ENCODE measurements around the gene SYCE1L. TPM values are rescaled to one million over a fixed set of nuclear protein-coding genes. Genes with fewer than 3 reads are reported as not detected.
"Not testable (repeated sequence)": the region's sequence is repeated elsewhere in the genome, so short reads cannot be mapped to it uniquely, and the experiment has no call there.

The SYCE1L gene
- total RNA-seq, result 1 to 10 TPM in 1 of 4 donors, under 1 TPM in 1, not detected in 2; 0.85 to 2.3 TPM

DNA sequence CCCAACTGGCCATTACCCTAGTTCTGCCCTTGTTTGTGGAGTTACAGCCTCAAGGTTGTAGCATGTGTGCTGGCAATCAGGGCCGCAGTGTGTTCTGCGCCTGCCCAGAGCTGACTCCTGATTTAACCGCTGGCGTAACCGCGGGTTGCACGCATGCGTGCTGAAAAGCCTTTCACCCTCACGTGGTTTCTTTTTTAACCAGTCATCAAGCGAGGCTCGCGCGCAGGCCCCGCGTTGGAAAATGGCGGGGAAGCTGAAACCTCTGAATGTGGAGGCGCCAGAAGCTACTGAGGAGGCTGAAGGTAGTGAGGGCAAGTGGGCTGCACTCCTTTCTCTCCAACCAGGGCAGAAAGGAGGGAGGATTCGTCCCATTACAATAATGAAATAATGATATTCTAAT, at the start of gene SYCE1L:
SYCE1L (plus strand) TSS at position 198 of the 400 bp plus-strand sequence; CDS start at position 242, 44 bp downstream.
- no peak within 1 kb of the TSS for H3K27ac ChIP-seq
- peaks cover 61% of the 10 kb centered on the region for H3K36me3 ChIP-seq
- no peaks in the 10 kb centered on the region for H3K27me3 ChIP-seq
- no peak for TF ChIP-seq POLR2AphosphoS5 (IDR thresholded peaks at IDR 0.05)
- no peak for TF ChIP-seq CTCF (IDR thresholded peaks at IDR 0.05)
- TF ChIP-seq POLR2A (IDR thresholded peaks at IDR 0.05), result no peak
- no peak for TF ChIP-seq EP300 (IDR thresholded peaks at IDR 0.05)
- DNase-seq (ENCODE audit: low spot score in 2 of 2), result no peak
- H3K9me3 ChIP-seq, result no peaks in the 10 kb centered on the region
- 95% methylated on average over 18 of the region's 18 CpGs for WGBS
- H3K4me3 ChIP-seq, result no peak within 1 kb of the TSS
- no peaks in the 10 kb centered on the region for H3K4me1 ChIP-seq

DNA sequence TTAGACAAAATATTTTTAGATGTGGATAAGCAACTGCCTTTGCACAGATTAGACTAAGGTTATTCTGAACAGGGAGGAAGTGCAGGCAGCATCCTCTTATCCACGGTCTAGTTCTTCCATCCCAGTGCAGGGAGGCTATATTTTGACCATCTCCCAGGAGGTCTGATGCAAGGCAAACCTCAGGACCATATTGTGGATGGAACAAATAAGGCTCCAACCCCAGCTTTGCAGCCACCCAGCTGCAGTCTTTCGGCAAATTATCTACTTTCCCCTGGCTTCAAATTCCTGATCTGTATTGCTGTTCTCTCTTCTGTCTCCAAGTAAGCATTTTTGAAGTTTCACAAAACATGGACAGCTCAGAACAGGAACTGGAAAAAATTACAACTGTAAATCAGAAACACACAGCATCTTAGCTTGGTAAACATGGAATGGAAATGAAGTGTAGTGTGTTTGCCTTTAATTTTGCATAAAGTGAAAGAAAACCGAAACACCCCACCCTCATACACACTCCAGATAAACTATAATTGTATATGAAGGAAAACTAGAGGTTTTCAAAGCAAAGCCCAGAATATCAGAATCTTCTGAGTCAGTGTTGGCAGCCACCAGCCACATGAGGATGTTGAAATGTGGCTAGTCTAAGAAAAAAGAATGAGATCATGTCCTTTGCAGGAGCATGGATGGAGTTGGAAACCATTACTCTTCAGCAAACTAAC, 41.7 kb upstream of the SYCE1L start:
- Histone ChIP-seq H3K27ac (no peak overlapping the region), H3K9me3 (no peaks in the 10 kb centered on the region), H3K27me3 (no peaks in the 10 kb centered on the region), H3K4me1 (peaks cover 3% of the 10 kb centered on the region), H3K36me3 (no peaks in the 10 kb centered on the region), H3K4me3 (no peak overlapping the region)
- no peak for DNase-seq (ENCODE audit: low spot score in 2 of 2)
- TF ChIP-seq POLR2A (IDR thresholded peaks at IDR 0.05) (no peak), EP300 (IDR thresholded peaks at IDR 0.05) (no peak), CTCF (IDR thresholded peaks at IDR 0.05) (no peak), POLR2AphosphoS5 (IDR thresholded peaks at IDR 0.05) (no peak)
- WGBS, result 45% methylated on average over 3 of the region's 3 CpGs

DNA sequence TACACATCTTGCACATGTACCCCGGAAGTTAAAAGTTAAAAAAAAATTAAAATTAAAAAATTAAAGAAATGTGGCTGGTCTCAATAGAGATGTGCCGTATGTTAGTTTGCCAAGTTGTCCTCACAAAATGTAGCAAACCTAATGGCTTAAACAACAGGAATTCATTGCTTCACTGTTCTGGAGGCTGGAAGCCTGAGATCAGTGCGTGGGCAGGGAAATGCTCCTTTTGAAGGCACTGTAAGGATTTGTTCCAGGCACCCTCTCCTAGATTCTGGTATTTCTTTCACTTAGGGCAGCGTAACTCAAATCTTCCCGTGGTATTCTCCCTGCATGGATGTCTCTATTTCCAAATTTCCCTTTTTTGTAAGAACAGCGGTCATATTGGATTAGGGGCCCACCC, 40.9 kb upstream of the SYCE1L start:
- Histone ChIP-seq H3K4me1 (peaks cover 3% of the 10 kb centered on the region), H3K9me3 (no peaks in the 10 kb centered on the region), H3K27ac (peak overlapping the region; percentile 6), H3K36me3 (no peaks in the 10 kb centered on the region), H3K27me3 (no peaks in the 10 kb centered on the region), H3K4me3 (no peak overlapping the region)
- no peak for DNase-seq (ENCODE audit: low spot score in 2 of 2)
- TF ChIP-seq CTCF (IDR thresholded peaks at IDR 0.05) (no peak), POLR2A (IDR thresholded peaks at IDR 0.05) (no peak), EP300 (IDR thresholded peaks at IDR 0.05) (no peak), POLR2AphosphoS5 (IDR thresholded peaks at IDR 0.05) (no peak)
- 79% methylated on average over 6 of the region's 6 CpGs for WGBS

DNA sequence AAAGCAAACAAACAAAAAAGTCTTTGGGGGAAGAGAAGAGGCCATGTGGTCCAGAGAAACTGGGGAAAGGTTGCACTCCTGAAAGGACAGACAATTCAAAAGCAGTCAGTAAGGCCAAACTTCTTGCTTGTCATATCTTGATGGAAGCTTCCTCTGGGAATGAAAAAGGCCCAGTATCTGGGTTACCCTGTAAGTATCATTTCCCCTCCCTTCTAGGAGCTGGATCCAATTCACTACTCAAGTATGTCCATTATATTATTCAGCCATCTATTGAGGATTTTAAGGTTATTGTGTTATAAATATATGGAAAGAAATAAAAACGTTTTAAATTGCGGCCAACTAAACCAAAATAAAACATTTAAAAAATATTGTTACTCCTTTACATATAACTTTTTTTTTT, 34.2 kb upstream of the SYCE1L start:
- 91% methylated on average over 2 of the region's 2 CpGs for WGBS
- TF ChIP-seq CTCF (IDR thresholded peaks at IDR 0.05) (no peak), POLR2AphosphoS5 (IDR thresholded peaks at IDR 0.05) (no peak), EP300 (IDR thresholded peaks at IDR 0.05) (no peak), POLR2A (IDR thresholded peaks at IDR 0.05) (no peak)

DNA sequence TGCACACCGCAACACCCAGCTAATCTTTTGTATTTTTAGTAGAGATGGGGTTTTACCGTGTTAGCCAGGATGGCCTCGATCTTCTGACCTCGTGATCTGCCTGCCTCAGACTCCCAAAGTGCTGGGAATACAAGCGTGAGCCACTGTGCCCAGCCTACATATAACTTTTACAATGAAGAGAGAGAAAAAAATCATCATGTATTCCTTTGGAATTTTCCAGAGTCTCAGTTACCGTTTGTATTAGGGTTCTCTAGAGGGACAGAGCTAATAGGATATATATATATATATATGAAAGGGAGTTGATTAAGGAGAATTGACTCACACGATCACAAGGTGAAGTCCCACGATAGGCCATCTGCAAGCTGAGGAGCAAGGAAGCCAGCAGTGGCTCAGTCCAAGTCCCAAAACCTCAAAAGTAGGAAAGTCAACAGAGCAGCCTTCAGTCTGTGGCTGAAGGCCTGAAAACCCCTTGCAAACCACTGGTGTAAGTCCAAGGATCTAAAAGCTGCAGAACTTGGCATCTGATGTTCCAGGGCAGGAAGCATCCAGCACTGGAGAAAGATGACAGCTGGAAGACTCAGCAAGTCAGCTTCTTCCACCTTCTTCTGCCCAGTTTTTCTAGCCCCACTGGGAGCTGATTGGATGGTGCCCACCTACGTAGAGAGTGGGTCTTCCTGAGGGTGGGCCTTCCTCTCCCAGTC, 33.5 kb upstream of the SYCE1L start:
- H3K36me3 ChIP-seq; H3K4me3 ChIP-seq; H3K27me3 ChIP-seq; DNase-seq (ENCODE audit: low spot score in 2 of 2); H3K27ac ChIP-seq; H3K4me1 ChIP-seq; H3K9me3 ChIP-seq: not testable (repeated sequence)
- 80% methylated on average over 9 of the region's 9 CpGs for WGBS

More for the DNA sequence above, 34.2 kb upstream of the SYCE1L start:
- no peak for DNase-seq (ENCODE audit: low spot score in 2 of 2)
- no peak overlapping the region for H3K27ac ChIP-seq
- H3K9me3 ChIP-seq, result no peaks in the 10 kb centered on the region
- H3K27me3 ChIP-seq, result peaks cover under 1% of the 10 kb centered on the region
- no peaks in the 10 kb centered on the region for H3K4me1 ChIP-seq
- H3K4me3 ChIP-seq, result no peak overlapping the region
- no peaks in the 10 kb centered on the region for H3K36me3 ChIP-seq
